Peyer's patch (tissue), 4 donors: ENCODE results near the gene EFNB2. TPM values are rescaled to one million over a fixed set of nuclear protein-coding genes. Genes with fewer than 3 reads are reported as not detected.

Source experiments
- DNase-seq, 3 donors: peaks; one replicate each; pipeline ENCODE4 v3.0.0-alpha.2; 2017 to 2019
- H3K27ac ChIP-seq, 4 donors: fragments of 200-600 bp; sonication (generic); one replicate each; pipeline ENCODE4 v1.5.1; 2016 to 2019
- H3K27me3 ChIP-seq, 2 donors: fragments of 200-600 bp; sonication (generic); one replicate each; pipeline ENCODE4 v1.5.1; 2019
- H3K36me3 ChIP-seq, 3 donors: fragments of 200-600 bp; sonication (generic); one replicate each; pipeline ENCODE4 v1.5.1; 2016 to 2019
- H3K4me1 ChIP-seq, 4 donors: fragments of 200-600 bp; sonication (generic); one replicate each; pipeline ENCODE4 v1.5.1; 2016 to 2019
- H3K4me3 ChIP-seq, 4 donors: fragments of 200-600 bp; sonication (generic); 1 replicate in 3 of 4; 2 replicates in 1 of 4; pipeline ENCODE4 v1.5.1; 2016 to 2019; ENCODE audit warnings: mild to moderate bottlenecking in 1 of 4
- H3K9me3 ChIP-seq, 4 donors: fragments of 200-600 bp; sonication (generic); one replicate each; pipeline ENCODE4 v1.5.1; 2016 to 2019; ENCODE audit warnings: mild to moderate bottlenecking in 1 of 4
- CTCF ChIP-seq, 6 experiments: fragments of 450-650 bp in 4 of 6; fragments of 200-600 bp in 2 of 6; sonication (generic) in 1 of 6; IDR thresholded peaks; one replicate each; pipeline ENCODE4 v1.5.1; 2017 to 2019; ENCODE audit warnings: antibody characterized with exemption in 6 of 6, mild to moderate bottlenecking in 3 of 6, moderate library complexity in 1 of 6
- POLR2A ChIP-seq, 2 donors: fragments of 450-650 bp; IDR thresholded peaks; one replicate each; pipeline ENCODE4 v1.5.1; 2017; ENCODE audit warnings: antibody characterized with exemption in 2 of 2, mild to moderate bottlenecking in 2 of 2, moderate library complexity in 2 of 2
- total RNA-seq, 4 donors: library from RNA; depleted of rRNA; stranded (reverse); fragments of >200 nt; gene quantifications; one replicate each; pipeline ENCODE4 v1.1.0, GENCODE V29; 2016

The EFNB2 gene
- total RNA-seq, 4 donors from 2014 or later: 5.8 to 38.9 (median 30.2) TPM

GRCh38 chr13:106449096-106449495 lies 86.4 kb downstream of the EFNB2 start:
- DNase-seq: no peak
- H3K36me3 ChIP-seq: no peaks in the 10 kb centered on the region
- H3K27ac ChIP-seq: no peak overlapping the region
- no peaks in the 10 kb centered on the region for H3K9me3 ChIP-seq
- H3K4me1 ChIP-seq: no peaks in the 10 kb centered on the region
- H3K4me3 ChIP-seq: no peak overlapping the region
- no peak for TF ChIP-seq POLR2A (IDR thresholded peaks at IDR 0.05)
- no peaks in the 10 kb centered on the region for H3K27me3 ChIP-seq

- H3K27me3 ChIP-seq: no peaks in the 10 kb centered on the region
- H3K4me3 ChIP-seq: no peak overlapping the region
- TF ChIP-seq POLR2A (IDR thresholded peaks at IDR 0.05) (no peak), CTCF (IDR thresholded peaks at IDR 0.05) (no peak)
- no peaks in the 10 kb centered on the region for H3K9me3 ChIP-seq
- DNase-seq: no peak
- H3K27ac ChIP-seq: no peak overlapping the region
- no peaks in the 10 kb centered on the region for H3K36me3 ChIP-seq
- no peaks in the 10 kb centered on the region for H3K4me1 ChIP-seq
Measured at GRCh38 chr13:106445996-106446395, 89.5 kb downstream of the EFNB2 start.

- Histone ChIP-seq H3K4me1 (no peaks in the 10 kb centered on the region), H3K9me3 (no peaks in the 10 kb centered on the region), H3K36me3 (no peaks in the 10 kb centered on the region), H3K27ac (no peak overlapping the region), H3K4me3 (no peak overlapping the region), H3K27me3 (no peaks in the 10 kb centered on the region)
- TF ChIP-seq POLR2A (IDR thresholded peaks at IDR 0.05) (no peak), CTCF (IDR thresholded peaks at IDR 0.05) (no peak)
- no peak for DNase-seq
Measured at GRCh38 chr13:106443607-106444322, 91.7 kb downstream of the EFNB2 start.

- DNase-seq: no peak
- TF ChIP-seq CTCF (IDR thresholded peaks at IDR 0.05) (no peak), POLR2A (IDR thresholded peaks at IDR 0.05) (no peak)
- no peaks in the 10 kb centered on the region for H3K9me3 ChIP-seq
- H3K4me1 ChIP-seq: no peaks in the 10 kb centered on the region
- no peak overlapping the region for H3K4me3 ChIP-seq
- H3K36me3 ChIP-seq: no peaks in the 10 kb centered on the region
- no peak overlapping the region for H3K27ac ChIP-seq
- no peaks in the 10 kb centered on the region for H3K27me3 ChIP-seq
Measured at GRCh38 chr13:106440866-106441265, 94.6 kb downstream of the EFNB2 start.

Other genes with a start within 250 kb of the EFNB2 start
- 100 to 1,000 TPM in 3 of 4 donors, 10 to 100 TPM in 1; 95.4 to 233 (median 126) TPM for gene ARGLU1, start 32.5 kb upstream of the EFNB2 start, total RNA-seq